ENCODE measurements around the gene GALNT2.

Gene GALNT2

GRCh38 chr1:230267338-230268065, 200.5 kb downstream of the GALNT2 start:
- Histone ChIP-seq H3K9me2 (replicated peaks; ENCODE audit: insufficient read depth, low read length) (no peaks in the 10 kb centered on the region), H3K9me3 (ENCODE audit: insufficient read depth, low read length) (no peaks in the 10 kb centered on the region), H3K4me2 (ENCODE audit: low read depth, low read length, poor library complexity, severe bottlenecking) (no peak overlapping the region), H4K20me1 (ENCODE audit: low read depth, low read length) (no peaks in the 10 kb centered on the region), H3K27me3 (ENCODE audit: low read length) (no peaks in the 10 kb centered on the region), H3K9ac (ENCODE audit: low read length) (no peak overlapping the region), H3K79me2 (ENCODE audit: insufficient read depth, low read length) (no peaks in the 10 kb centered on the region), H3F3A (ENCODE audit: insufficient read depth) (no peaks in the 10 kb centered on the region), H3K27ac (ENCODE audit: low read depth, low read length) (no peak overlapping the region), H3K4me3 (ENCODE audit: insufficient read depth, low read length, poor library complexity, severe bottlenecking) (no peak overlapping the region), H2AFZ (ENCODE audit: low read depth, low read length, severe bottlenecking) (no peak overlapping the region), H3K36me3 (ENCODE audit: low read length) (no peaks in the 10 kb centered on the region)
- TF ChIP-seq CTCF (IDR thresholded peaks at IDR 0.05; ENCODE audit: insufficient read depth, low read length, poor library complexity, severe bottlenecking) (no peak), EZH2phosphoT487 (conservative IDR thresholded peaks at IDR 0.05; ENCODE audit: low read length) (no peak)

DNA sequence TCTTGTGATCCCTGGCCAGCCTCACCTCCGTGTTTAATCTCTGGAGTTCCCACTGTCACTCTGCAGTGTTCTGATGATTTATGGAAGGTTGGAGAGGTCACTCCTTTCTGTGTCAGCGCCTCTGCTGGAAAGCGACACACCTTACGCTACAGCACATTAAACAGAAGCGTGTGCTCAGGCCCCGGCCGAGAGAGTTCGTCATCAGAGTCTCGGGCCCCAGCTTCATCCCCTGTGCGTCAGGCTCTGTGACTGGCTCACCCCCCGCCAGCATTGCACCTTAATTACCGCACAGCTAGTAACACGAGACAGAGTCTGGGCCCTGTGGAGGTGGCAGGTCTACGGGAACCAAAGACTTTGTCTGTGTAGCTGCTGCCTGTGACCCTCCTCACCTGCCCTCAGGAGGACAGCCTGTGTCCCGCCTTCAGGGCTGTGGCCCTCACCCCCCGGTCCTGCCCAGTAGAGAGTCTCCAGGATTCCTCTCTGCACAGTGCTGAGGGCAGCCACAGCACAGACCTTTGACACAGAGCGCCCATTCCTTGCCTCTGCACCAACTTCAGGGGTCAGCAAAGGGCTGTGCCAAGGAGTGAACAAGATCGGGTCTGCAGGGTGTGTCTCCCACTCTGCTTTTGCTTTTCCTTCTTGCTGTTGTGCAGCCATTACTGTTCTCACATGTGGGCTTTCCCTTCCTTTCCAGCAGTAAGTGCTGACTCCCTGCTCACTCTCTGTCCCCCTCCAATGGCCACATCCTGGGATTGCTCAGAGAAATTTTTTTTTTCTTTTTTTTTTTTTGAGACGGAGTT, 201.5 kb downstream of the GALNT2 start:
- Histone ChIP-seq H4K20me1 (ENCODE audit: low read depth, low read length) (no peaks in the 10 kb centered on the region), H3K9me3 (ENCODE audit: insufficient read depth, low read length) (no peaks in the 10 kb centered on the region), H3K4me2 (ENCODE audit: low read depth, low read length, poor library complexity, severe bottlenecking) (no peak overlapping the region), H3K9ac (ENCODE audit: low read length) (no peak overlapping the region), H3K9me2 (replicated peaks; ENCODE audit: insufficient read depth, low read length) (no peaks in the 10 kb centered on the region), H3F3A (ENCODE audit: insufficient read depth) (no peaks in the 10 kb centered on the region), H3K27ac (ENCODE audit: low read depth, low read length) (no peak overlapping the region), H2AFZ (ENCODE audit: low read depth, low read length, severe bottlenecking) (no peak overlapping the region), H3K36me3 (ENCODE audit: low read length) (no peaks in the 10 kb centered on the region), H3K4me3 (ENCODE audit: insufficient read depth, low read length, poor library complexity, severe bottlenecking) (no peak overlapping the region), H3K79me2 (ENCODE audit: insufficient read depth, low read length) (no peaks in the 10 kb centered on the region), H3K27me3 (ENCODE audit: low read length) (no peaks in the 10 kb centered on the region)
- TF ChIP-seq EZH2phosphoT487 (conservative IDR thresholded peaks at IDR 0.05; ENCODE audit: low read length) (no peak), CTCF (IDR thresholded peaks at IDR 0.05; ENCODE audit: insufficient read depth, low read length, poor library complexity, severe bottlenecking) (no peak)

GRCh38 chr1:230270185-230270558, 203.1 kb downstream of the GALNT2 start:
- no peak overlapping the region for H3K9ac ChIP-seq (ENCODE audit: low read length)
- H3K9me2 ChIP-seq (replicated peaks; ENCODE audit: insufficient read depth, low read length), result no peaks in the 10 kb centered on the region
- H3K27me3 ChIP-seq (ENCODE audit: low read length), result no peaks in the 10 kb centered on the region
- no peak overlapping the region for H3K4me2 ChIP-seq (ENCODE audit: low read depth, low read length, poor library complexity, severe bottlenecking)
- no peak overlapping the region for H3K4me3 ChIP-seq (ENCODE audit: insufficient read depth, low read length, poor library complexity, severe bottlenecking)
- no peaks in the 10 kb centered on the region for H3F3A ChIP-seq (ENCODE audit: insufficient read depth)
- H3K27ac ChIP-seq (ENCODE audit: low read depth, low read length), result no peak overlapping the region
- TF ChIP-seq CTCF (IDR thresholded peaks at IDR 0.05; ENCODE audit: insufficient read depth, low read length, poor library complexity, severe bottlenecking) (no peak), EZH2phosphoT487 (conservative IDR thresholded peaks at IDR 0.05; ENCODE audit: low read length) (no peak)
- H3K9me3 ChIP-seq (ENCODE audit: insufficient read depth, low read length), result no peaks in the 10 kb centered on the region
- H3K36me3 ChIP-seq (ENCODE audit: low read length), result no peaks in the 10 kb centered on the region; the same call in 1 of the 2 replicates
- no peaks in the 10 kb centered on the region for H3K79me2 ChIP-seq (ENCODE audit: insufficient read depth, low read length)
- no peaks in the 10 kb centered on the region for H4K20me1 ChIP-seq (ENCODE audit: low read depth, low read length)
- H2AFZ ChIP-seq (ENCODE audit: low read depth, low read length, severe bottlenecking), result no peak overlapping the region
